NCI-H1048 (cell line): ENCODE data around the gene EFHD2.
"Not testable (repeated sequence)": the region's sequence is repeated elsewhere in the genome, so short reads cannot be mapped to it uniquely, and the experiment has no call there.

Experiments used
- DNase-seq: peaks from one replicate; lab custom pipeline; 2025; lab: John Stamatoyannopoulos, UW

Gene EFHD2, protein sequence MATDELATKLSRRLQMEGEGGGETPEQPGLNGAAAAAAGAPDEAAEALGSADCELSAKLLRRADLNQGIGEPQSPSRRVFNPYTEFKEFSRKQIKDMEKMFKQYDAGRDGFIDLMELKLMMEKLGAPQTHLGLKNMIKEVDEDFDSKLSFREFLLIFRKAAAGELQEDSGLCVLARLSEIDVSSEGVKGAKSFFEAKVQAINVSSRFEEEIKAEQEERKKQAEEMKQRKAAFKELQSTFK

DNA sequence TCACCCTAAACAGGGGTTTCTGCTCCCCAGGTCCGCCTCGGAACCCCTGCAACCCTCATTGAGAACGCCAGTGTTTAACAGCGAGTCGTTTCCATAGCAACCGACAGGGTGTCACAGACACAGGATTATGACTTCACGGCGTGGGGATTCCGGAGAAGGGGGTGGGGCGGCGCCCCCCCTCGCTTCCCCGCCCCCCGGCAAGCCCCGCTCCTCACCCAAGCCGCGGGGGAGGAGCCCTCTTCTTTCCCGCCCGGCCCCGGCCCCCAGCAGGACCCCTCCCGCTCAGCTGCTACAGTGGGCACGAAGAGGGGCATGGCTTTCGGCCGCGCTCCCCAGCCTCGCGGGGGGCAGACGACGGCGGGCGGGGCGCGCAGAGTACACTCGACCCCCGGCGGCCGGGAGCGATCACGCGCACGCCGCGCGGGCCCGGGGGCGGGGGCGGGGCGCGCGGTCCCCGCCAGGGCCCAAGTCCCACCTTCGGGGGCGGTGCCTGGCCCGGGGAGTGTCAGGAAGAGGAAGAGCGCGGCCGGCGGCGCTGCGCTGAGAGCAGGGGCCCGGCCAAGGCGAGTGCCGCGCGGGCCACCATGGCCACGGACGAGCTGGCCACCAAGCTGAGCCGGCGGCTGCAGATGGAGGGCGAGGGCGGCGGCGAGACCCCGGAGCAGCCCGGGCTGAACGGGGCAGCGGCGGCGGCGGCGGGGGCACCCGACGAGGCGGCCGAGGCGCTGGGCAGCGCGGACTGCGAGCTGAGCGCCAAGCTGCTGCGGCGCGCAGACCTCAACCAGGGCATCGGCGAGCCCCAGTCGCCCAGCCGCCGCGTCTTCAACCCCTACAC, at the start of gene EFHD2:
Gene EFHD2 (plus strand): TSS at position 501 of the 835 bp plus-strand sequence. CDS start 84 bp downstream, at position 585.
- peak; percentile 52 for DNase-seq

DNA sequence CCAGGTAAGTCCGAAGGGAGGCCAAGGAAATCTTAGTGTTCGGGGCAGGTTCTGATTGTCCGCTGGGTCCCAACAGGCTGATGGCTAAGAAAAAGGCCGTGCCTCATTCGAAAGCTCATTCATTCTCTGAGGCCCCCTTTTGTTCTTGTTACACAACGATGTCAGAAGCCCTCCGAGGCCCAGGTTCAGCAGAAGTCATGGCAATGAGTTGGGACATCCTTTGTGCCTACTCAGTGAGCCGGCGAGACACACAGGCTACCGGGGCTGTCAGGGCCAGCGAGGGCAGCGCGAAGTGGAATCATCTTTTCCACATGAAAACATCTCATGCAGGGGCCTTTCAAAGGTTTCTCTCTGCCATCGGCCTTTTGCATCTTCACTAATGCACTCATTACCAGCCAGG, 49.0 kb upstream of the EFHD2 start:
- DNase-seq, result no peak

DNA sequence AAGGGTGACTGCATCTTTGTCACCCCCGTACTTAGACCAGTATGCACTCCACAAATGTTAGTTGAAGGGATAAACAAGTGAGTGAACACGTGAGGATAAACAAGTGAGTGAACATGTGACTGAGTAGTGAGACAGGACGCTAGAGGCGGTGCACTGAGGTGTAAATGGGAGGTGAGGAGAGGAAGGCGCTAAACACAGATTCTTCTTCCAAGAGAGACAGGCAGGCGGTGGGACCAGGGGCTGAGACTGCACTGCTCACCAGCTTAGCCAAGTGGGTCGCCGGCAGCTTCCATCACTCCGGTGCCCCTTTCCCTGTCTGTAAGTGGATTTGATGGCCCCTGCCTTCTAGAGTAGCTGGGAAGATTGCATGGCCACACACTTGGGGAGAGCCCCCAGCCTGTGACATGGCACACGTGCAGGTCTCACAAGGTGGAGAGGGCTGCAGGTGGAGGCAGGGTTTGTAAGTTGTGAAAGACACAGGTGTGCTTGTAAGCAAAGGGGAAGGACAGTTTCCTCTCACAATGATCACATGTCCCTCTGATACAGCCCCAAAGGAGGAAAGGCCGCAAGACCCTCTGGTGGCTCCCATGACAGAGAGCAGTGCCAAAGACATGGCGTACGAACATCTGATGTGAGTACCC, 47.5 kb upstream of the EFHD2 start:
- no peak for DNase-seq

DNA sequence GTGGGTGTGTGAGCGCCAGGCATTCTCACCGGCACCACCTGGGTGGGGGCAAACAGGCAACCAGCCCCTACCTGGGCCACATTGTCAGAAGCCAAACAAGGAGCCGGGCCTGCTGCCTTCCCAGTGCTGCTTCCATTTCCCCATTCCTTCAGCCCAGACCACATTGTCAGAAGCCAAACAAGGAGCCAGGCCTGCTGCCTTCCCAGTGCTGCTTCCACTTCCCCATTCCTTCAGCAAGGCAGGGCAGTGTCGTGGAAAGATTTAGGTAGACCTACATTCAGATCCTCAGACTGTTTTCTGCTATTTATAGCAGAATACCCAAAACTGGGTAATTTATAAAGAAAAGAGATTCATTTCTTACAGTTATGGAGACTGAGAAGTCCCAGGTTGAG, 47.0 kb upstream of the EFHD2 start:
- DNase-seq, result no peak

DNA sequence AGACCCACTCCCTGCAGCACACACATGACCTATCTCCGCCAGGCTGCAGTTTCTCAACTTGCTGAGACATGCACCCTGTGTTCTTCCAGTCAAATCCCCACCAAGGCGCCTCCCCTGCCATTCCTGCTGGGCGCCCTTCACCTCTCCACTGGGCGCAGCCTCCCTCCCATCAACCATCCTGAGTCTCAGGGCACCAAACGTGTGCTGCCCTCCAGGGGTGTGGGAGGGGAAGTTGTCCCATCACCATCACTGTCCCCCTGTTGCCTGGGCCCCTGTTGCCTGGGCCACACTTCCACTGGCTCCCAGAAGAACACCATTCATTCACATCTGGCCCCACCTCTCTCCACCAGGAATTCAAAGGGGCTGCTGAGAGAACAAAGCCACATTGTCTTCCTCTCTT, 44.9 kb upstream of the EFHD2 start:
- DNase-seq, result no peak

DNA sequence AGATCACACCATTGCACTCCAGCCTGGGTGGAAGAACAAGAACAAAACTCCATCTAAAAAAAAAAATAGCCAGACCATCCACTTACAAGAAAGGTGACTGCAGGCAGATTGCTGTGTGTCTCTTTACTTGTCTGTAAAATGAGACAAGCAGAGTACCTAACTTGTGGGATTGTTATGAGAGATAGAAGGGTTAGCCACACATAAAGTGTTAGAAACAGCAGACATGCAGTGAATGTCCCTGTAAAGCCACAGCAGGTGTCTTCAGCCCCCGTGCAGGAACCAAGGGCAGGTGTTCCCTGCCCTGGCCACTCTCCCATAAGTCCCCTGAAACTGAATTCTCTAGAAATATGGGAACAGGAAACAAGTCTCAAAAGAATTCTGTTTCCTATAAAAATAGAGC, 40.8 kb upstream of the EFHD2 start:
- DNase-seq, result no peak

DNA sequence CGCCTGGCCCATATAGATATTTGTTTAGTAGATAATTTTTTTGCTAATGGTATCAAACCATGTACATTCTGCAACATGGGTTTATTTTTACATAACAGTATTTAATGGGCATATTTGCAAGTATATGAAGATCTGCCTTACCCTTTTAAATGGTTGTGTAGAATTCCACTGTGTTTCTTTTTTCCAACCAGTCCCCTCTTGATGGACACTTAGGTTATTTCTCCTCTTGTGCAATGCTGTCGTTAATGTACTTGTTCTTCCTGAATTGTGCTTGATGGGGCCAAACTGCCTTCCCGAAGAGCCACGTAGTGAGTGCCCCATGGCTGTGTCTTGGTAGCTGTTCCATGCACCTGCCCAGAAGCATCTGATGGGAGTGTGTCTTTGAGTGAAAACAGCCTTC, 39.4 kb upstream of the EFHD2 start:
- DNase-seq, result no peak

DNA sequence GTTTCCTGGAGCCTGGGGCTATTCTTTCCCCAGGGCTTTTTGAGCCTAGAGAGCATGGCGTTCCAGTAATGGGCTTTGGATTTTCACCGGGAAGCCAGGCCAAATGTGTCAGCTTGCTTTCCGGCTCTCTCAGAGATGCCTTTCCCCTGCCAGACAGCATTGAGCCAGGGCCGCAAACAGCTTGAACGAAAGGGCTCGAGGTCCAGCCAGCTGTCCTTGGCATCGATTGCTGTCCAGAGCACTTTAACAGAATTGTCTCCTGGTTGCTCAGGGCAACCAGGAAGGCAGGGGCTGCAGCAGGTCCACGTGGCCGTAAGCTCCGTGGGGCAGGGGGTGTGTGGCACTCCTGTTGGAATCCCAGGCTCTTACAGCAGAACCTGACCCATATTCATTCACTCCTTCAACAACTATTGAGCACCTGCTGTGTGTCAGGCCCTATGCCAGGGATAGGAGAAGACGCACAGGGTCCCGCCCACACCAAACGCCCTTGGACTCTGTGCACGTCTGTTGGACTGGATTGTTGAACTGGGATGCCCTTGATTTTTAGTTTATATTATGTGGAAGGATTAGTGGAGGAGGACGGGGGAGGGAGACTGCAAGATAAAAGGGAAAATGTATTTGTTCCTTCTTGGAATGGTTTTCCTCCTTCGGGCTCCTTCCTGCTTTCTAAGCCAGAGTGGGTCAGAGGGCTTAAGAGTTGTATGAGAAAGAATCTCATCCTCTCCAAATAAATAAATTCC, 38.7 kb upstream of the EFHD2 start:
- DNase-seq, result no peak

DNA sequence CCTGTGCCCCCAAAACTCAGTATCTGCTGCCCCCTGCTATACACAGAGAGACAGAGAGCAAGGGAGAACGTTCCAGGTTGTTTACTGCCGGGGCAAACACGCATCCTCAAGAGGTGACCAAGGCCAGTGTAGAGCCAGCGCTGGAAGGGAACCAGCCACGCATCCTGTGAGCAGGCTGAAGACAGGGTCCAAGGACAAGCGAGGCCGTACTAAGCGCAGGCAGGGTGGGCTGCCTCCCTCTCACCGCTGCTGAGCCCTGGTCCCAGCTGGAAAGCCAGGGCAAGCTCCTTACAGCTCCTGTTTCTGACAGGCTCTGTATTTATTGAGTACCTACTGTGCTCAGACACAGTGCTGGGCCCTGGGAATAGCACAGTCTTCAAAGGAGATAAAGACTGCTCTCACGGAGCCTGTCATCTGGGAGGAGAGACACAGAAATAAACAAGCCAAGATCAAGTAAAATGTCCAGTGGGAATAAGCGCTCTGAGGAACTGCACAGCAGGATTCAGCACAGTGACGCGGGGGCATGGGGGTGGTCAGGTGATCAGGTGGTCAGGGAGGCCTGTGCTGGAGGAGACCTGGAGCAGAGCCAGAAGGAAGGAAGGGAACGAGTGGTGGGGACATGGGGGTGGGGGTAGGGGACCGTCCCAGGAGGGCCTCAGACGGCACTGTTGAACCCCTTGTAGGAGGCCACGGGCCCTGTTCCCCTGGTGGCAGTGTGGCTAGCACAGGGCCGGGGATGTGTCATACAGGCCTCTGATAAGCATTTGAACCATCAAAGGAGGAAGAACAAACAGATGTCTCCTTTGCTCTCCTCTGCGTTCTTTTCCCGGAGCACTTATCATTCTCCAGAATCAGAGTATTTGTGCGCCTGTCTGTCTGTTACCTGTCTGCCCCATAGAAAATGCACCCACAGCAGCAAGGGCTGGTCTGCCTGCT, 37.8 kb upstream of the EFHD2 start:
- no peak for DNase-seq

DNA sequence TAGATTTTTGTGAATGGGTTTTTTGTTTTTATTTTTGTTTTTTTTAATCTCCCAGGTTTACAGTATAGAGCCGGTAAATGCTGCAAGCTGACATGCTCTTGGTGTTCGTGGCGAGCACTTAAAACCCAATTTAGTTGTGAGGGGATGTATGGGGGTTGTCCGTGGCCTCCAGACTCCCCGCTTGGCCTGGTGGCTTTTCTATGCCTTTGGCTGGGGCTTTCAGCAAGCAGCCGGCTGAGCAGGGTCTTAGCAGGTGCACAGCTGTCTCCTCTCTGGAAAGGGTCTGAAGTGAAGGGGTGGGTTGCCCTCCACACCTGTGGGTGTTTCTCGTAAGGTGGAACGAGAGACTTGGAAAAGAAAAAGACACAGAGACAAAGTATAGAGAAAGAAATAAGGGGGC, 31.0 kb upstream of the EFHD2 start:
- no peak for DNase-seq

DNA sequence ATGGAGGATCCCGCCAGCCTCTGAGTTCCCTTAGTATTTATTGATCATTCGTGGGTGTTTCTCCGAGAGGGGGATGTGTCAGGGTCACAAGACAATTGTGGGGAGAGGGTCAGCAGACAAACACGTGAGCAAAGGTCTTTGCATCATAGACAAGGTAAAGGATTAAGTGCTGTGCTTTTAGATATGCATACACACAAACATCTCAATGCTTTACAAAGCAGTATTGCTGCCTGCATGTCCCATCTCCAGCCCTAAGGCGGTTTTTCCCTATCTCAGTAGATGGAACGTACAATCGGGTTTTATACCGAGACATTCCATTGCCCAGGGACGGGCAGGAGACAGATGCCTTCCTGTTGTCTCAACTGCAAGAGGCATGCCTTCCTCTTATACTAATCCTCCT, 30.5 kb upstream of the EFHD2 start:
- not testable (repeated sequence) for DNase-seq

DNA sequence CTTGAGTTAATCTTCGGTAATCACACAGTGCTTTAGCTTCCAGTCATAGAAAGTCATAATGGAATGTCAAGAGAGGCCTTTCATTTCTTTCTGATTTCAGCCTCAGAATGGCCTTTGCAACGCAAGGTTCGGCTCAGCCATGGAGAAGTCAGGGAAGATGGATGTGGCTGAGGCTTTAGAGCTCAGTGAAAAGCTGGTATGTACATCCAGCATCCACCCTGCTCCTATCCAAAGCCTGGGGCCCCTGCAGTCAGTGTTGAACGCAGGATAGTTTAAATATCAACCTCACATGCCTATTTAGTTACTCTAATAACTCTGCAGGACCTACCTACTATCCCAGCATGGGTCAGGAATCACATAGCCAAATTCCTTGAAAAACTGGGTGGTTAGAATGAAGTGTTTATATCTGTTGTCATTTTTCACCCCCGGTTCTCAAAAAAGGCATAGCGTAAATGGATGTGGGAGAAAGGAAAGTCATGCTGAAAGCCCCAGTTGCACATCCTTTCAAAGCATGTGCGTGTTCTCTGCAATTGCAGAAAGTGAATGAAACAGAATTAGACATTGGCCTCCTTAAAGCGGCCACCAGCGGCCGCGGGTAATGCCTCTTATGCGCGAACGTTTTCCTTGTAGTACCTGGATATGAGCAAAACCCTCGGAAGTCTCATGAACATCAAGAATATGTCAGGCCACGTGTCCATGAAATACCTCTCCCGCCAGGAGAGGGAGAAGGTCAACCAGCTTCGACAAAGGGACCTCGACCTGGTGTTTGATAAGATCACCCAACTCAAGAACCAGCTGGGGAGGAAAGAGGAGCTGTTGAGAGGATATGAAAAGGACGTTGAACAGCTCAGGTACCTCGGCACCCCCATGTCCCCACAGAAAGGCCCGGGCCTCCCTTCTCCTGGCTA, 28.8 kb upstream of the EFHD2 start:
- DNase-seq, result no peak

DNA sequence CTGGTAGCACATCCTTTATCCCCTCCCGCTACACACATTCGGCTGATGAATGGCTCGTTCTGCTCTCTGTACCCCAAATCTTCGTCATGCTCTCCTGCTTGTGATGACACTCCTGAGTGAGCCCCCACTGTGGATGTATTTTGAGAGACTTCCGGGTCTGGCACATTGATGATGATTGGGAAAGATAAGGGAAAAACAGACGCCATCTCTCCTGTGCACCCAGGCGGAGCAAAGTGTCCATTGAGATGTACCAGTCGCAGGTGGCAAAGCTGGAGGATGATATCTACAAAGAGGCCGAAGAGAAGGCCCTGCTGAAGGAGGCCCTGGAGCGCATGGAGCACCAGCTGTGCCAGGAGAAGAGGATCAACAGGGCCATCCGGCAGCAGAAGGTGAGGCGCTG, 27.9 kb upstream of the EFHD2 start:
- DNase-seq, result no peak

DNA sequence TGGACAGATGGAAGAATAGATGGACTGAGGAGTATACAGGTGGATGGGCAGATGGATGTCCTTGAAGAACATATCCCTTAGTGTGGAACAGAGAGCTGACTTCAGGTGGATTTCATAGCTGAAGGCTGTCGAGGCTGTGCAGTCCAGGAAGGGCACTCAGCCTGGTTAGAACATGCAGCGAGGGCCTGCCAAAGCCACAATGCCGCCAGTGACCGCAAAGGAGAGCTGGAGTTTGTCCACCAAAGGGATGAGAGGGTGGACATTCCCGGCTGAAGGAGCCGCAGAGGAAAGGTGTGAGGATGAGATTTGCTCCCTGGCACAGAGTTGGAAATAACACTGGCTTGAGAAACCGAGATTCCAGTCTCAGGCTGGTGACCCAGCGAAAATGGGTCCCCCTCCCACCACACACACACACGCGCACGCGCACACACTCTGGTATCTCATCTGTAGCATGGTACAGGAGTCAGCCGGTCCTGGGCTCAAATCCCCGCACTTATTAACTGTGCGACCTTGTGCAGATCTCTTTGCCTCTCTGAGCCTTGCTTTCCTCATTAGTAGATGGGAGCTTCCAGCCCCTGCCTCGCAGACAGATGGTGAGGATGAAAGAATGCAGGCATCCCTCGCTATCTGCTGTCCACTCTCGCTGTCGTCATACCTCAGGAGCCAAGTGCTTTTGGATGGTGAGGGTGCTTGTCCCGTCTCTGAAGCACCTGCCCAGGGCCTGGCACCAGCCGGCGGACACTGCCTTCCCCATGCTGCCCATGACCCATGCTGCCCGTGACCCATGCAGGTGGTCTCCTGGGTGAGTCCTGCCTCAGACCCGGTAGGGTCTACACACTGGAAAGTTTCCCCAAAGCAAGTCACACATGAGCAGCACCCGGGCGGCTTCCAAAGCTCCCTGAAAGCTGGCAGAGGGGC, 26.8 kb upstream of the EFHD2 start:
- no peak for DNase-seq

DNA sequence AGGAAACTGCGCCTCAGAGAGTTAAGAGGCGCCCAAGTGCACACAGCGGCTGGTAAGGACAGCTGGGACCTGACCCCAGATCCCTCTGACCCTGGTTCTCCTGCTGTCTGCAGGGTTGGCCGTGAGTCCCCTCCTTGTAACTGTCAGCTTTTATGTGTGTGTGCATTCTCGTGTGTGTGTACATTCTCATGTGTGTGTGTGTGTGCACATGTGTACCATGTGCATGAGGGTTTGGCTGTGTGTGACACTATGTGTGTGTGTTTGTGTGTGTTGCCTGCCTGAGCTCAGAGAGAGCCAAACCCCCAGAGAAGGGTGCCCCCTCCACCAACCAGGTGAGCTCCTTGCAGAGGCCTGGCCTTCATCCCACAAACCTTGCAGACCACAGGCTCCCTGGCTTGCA, 25.9 kb upstream of the EFHD2 start:
- DNase-seq, result no peak

DNA sequence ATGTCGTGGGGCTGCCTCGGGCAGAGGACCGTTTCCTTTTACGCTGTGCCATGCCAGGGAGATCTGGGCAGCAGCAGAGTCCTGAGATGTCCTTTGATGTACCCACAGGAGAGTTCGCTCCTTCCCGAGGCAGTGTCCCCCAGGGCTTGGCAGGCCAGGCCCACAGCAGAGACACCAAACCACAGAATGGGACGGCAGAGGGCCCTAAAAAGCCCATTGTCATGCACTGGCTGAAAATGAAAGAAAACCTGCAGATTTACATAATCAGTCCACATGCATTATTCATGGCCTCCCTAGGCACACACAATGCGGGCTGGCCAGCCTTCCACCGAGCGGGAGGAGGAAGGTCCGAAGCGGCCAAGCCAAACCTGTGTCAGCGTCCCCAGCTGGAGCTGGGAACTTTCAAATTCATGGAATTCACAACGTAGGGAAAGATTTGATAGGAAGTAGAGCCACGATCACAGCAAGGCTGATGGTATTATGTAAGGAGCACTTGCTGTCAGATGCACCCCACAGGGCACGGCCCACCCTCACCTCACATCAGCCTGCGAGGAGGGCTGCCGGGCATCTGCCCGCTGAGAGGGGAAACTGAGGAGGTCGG, 25.3 kb upstream of the EFHD2 start:
- no peak for DNase-seq

DNA sequence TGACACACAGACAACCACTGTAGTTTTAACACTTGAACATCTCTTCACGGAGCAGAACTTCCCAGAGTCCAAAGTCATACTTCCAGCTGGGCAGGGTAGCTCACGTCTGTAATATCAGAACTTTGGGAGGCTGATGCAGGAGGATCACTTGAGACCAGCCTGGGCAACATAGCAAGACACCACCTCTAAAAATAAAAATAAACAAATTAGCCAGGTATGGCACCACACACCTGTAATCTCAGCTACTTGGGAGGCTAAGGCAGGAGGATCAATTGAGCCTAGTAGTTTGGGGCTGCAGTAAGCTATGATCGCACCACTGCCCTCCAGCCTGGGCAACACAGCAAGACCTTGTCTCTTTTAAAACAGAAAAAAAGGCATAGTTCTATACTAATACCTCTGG, 24.3 kb upstream of the EFHD2 start:
- DNase-seq, result no peak

DNA sequence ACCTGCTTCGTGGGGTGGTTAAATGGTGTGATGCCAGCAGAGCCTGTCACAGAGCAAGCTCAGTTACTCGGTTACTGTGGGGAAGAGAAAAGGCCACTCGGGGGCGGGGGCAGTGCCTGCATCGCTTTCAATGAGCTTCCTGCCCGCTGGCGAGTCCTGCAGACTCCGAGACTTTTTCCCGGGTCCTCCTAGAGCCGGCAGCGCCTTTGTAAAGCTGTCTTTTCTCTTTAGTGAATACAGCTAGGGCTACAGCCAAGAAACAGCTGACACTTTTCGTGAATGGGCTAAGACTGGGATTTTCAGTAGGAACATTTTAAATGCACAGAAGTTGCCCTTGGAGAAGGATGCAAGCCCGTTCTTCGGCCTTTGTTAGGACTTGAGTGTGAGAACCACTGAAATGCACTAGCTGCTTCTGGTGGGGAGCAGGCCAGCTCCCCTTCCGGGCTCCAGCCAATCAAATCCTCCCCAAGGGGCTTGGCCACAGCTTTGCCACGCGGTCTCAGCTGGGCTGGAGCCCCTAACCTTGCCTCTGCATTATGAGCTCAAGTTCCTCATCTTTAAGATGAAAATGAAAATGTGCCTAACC, 23.4 kb upstream of the EFHD2 start:
- DNase-seq, result no peak
